SKM-1 (cell line): Measurements from ENCODE around the gene TACC3.

Experiments
- DNase-seq: peaks from one replicate; lab custom pipeline; 2025; ENCODE audit not compliant: unreplicated experiment; lab: John Stamatoyannopoulos, UW

Gene TACC3

DNA sequence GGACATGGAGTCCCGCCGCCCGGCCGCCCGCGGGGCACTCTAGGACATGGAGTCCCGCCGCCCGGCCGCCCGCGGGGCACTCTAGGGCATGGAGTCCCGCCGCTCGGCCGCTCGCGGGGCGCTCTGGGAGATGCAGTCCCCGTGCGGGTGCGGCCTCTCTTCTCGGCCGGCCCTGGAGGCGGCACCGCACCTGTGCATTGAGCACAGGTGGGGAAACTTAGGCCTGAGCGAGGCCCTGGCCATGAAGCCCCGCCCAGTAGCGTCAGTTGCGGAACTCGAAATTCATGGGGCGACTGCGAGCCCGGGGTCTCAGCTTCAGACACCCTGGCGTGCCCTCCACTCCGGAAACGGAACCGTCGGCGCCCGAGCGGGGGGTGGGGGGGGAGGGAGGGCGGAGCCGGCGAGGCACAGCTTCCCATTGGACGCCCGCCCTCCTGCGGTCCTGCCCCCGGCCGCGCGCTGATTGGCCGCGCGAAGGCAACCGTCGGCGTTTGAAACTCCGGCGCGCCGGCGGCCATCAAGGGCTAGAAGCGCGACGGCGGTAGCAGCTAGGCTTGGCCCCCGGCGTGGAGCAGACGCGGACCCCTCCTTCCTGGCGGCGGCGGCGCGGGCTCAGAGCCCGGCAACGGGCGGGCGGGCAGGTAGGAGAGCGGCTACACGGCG is at the start of gene TACC3, which contains the start of gene TMEM129:
TSS of gene TACC3 (plus strand) at position 519 of the 663 bp plus-strand sequence. CDS start 1,901 bp downstream, outside the sequence.
TSS of gene TMEM129 (minus strand) at position 321 of the 663 bp plus-strand sequence. CDS start 486 bp downstream, outside the sequence.
- peak; percentile 94 for DNase-seq

DNA sequence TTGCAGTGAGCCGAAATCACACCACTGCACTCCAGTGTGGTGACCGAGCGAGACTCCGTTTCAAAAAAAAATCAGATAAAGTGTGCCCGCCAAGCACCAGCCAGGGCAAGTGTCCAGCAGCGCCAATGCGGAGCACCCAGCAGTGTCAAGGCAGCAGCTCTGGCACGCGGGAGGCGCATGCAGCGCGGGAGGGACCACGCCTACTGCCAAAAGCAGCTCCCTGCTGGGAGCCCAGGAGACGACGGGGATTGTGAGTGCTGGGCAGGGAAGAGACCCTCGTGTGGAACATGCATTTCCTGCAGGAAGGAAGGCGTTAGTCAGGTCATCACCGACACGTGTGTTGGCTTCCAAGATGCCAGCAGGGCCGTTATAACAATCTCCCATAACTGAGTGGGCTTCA is 47.6 kb upstream of the TACC3 start:
- no peak for DNase-seq

DNA sequence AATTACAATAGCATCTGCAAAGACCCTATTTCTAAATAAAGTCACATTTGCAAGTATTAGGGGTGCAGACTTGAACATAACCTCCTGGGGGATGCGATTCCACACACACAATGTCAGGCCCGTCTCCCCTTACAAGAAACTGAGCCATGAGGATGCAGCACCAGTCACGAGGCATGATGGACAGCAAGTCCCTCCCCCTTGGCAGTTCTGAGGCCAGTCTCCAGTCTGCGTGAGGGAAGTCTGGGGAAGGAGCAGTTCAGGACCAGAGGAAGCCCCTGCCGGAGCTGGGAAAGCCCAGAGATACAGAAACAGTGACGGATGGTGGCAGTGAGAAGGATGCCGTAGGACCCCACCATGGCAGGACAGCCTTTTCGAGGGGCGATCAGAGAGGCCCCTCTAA is 46.6 kb upstream of the TACC3 start:
- DNase-seq = no peak

DNA sequence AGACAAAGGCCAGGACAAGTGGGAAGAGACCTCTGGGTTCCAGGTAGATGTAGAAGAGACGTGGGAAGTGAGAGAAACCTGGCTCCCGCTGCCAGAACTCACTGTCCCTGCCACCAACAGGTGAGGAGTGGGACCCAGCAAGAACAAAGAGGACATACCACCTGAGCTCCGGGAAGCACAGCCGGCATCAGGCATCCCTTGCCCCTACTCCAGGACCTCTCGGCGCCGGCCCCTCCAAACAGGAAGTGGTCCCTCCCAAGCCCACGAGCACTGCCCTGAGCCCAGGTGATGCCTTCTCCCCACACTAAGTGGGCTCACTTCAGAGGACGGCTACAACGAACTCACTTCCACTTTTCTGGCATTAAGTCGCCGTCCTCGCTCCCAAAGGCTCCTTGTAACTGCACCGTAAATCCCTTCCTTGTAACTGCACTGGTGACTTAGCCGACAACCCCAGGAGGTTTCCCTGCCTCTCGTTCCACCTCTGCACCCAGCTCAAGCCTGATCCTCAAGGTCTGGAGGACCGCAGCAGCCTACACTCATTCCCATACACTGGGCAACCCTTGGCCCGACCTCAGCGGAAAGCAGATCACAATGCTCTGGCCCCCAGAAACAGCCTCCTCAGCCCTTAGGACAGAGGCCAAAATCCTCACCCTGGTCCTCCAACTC is 46.1 kb upstream of the TACC3 start:
- DNase-seq = no peak

DNA sequence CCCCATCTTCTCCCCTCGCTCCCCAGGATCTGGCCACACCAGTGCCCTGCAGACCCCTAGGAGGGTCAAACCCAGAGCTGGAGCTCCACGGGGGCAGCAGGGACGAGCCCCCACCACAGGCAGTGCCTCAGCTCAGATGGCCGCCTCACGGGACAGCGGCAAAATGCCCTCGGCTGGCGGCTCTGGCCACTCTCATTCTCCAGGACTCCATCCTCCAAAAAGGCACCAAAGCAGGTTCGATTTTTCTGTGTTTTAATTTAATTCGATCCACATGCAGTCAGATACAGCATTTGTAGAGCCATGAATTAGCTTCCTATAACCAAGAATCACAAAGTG is 45.6 kb upstream of the TACC3 start:
- DNase-seq = no peak

DNA sequence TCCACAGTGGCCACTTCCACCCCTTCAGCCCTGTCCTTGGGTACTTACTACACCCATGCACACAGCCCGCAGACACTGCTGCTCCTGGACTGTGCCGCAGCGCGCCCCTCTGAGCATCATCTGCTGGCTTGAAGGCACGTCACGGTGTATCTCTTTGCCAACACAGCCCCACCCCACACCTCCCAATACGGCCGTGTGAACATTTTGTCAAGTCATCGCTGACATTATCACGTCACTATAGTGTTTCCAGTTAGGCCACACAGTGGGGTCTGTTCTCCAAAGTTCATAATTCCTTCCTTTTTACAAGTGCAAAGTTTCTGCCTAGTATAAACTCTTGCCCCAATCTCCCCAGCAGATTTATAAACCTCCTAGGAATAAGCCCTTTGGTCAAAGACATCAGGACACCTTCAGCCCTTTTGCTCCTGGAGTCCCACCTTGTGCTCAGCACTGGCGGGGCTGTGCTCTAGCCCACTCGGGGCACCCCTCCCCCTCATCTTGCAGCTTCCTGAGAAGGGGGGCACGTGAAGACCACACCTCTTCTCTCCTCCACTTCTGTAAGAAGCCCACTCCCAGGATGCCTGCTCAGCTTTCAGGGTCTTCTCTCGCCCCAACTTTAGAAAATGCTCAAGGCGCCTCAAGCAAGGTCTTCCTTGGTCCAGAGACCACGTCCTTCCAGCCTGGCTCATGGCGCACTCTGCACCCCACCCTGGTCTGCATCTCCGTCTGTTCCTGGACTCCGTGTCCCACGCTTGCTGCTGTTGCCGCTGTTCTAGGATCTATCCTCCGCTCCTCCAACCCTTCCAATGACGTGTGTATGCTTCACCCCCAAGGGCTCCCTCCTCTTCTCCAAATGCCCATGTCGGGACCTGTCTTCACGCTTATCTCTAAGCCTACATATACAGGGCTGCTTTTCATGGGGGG is 44.5 kb upstream of the TACC3 start:
- no peak for DNase-seq

DNA sequence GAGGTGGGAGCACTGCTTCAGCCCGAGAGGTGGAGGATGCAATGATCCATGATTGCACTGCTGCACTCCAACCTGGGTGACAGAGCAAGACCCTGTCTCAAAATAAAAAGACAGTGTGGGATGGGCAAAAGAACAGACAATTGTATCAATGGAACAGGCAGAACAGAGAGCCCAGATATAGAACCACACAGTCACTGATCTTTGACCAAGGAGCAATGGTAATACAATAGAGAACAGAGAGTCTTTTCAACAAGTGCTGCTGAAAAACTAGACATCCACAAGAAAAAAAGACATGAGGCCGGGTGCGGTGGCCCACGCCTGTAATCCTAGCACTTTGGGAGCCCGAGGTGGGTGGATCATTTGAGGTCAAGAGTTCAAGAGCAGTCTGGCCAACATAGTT is 43.1 kb upstream of the TACC3 start:
- no peak for DNase-seq

DNA sequence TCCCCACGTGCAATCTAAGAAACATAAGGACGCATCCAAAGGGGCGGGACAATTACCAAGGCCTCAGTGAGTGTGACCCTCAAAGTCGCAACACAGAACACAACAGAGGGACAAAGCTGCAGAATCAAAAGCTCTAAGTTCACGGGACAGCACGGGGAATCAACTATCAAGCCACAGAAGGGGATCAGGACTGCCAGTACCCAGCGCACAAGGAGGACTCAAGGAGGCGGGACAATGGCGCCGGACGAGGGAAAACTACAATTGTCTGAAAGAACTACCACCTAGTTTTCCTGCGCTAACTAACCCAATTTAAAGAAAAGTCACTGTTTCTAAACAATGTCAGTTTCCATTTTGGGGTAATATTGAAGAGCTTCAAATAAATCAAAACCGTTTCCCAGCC is 38.5 kb upstream of the TACC3 start:
- DNase-seq = no peak

DNA sequence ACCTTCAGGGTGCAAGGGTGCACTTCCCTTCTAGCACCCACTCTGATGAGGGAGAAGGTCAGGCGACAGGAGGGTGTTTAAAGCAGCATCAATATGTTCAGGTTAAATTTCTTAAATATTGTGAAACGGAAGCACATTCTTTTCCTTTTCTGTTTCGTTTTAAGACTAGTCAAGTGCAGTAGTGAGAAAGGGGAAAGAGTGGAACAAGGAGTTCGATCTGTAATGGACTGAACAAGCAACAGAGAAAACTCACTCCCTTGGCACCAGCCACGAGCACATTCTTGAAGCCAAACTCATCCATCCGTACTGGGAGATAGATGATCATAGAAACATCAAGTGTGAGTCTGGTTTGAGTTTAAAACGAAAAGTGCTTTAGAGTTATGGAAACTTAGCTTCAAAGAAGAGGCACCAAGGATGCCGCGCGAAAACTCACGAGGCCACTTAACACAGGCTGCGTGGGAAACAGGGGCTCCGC is 38.0 kb upstream of the TACC3 start:
- DNase-seq = no peak

DNA sequence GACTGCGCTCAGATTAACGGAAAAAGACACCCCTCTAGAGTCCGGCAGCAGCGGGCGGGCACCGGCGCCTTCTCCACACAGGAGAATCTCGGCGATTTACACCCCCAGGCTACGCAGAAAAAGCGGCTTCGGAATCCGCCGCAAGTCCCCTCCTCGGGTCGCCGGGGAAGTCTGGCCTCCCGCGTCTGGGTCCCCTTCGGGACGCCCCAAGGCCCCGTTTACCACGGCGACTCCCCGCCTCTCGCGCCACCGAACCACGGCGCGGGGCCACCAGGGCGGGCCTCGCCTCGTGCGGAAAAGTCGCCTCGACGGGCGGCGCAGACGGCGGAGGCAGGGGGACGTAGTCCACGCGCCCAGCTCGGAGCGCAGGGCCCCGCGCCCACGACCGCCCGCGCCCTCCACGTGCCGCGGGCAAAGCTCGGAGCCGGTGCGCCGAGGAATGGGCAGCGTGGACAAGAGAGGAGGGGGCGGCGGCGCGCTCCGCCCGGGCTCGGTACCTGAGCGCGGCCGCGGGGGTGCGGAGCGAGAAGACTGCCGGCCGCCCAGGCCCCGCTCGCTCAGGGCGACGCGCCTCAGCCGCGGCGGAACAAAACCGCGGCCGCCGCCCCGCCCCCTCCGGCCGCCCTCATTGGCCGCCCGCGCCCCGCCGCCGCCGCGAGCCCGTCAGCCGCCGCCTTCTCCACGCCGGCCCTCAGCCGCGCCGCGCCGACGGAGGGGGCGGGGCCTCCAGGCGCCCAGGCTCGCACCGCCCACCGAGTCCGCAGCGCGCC is 37.4 kb upstream of the TACC3 start, which contains the start of gene FAM53A:
TSS of gene FAM53A (minus strand) at position 578 of the 770 bp plus-strand sequence. CDS start 15,572 bp downstream, outside the sequence.
- peak; percentile 89 for DNase-seq

DNA sequence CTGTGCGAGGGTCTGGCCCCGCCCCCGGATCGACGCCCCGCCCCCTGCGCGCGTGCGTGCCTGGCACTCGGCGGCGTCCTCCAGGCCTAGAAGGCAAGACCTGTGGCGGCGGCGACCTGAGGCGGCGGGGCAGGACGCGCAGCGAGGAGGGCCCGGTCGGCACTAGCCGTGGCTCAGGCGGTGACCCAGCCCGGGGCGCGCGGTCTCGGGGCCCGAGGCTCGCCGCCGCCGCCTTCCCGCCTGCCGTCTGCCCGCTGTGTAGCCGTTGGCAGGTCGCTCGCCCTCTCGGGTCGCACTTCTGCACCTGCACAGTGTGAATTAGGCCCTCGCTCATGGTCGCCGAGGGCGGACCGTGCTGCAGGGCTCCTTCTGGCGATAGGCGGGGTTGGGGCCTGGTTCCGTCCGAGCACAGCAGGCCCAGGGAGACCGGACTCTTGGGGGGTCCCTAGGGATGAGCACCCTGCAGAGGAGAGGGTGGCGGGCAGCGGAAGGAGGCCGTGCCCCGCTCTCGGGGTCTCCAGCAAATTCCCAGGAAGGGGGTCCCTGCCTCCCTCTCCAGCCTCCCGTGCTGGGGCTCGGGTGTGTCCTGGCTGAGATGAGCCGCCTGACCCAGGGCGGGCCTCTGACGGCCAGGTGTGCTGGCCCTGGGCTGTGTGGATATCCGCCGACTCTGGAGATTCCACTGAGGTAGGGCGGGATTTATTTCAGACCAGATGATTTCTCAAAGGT is 36.7 kb upstream of the TACC3 start:
- DNase-seq = no peak

DNA sequence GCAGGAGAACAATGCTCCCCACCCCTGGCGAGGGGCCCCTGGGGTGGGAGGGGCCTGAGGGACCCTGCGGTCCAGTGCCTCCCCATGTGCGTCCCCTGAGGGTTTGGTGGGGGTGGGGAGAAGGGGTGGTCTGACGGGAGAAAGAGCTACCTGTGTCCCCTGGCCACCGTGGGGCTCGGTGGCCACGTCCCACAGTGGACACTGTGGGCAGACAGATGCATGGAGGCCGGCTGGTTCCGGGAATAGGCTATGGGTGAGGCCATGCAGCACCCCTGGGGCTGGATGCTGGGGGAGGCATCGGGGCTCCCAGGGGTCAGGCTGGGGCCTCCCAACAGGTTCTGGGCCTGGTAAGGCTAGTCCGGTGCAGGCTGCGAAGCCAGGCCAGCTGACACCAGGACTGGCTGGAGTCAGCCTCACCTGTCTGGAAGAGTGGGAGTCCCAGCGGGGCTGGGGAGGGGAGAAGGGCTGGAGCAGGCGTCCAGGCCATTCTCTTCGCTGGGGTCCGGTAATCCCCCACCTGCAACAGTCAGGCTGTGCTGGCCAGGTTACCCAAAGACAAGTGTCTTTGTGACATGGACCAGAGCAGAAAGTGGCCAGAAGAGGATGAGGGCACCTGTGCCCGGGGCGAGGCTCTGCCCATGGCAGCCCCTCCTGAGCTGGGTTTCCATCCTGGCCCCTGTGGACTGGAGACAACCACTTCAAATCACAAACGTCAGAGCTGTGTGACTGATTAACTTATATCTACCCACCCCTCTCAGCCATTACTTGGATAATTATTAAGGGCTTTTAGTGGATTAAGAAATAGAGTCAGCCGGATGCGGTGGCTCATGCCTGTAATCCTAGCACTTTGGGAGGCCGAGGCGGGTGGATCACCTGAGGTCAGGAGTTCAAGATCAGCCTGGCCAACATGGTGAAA is 35.8 kb upstream of the TACC3 start:
- DNase-seq = no peak

DNA sequence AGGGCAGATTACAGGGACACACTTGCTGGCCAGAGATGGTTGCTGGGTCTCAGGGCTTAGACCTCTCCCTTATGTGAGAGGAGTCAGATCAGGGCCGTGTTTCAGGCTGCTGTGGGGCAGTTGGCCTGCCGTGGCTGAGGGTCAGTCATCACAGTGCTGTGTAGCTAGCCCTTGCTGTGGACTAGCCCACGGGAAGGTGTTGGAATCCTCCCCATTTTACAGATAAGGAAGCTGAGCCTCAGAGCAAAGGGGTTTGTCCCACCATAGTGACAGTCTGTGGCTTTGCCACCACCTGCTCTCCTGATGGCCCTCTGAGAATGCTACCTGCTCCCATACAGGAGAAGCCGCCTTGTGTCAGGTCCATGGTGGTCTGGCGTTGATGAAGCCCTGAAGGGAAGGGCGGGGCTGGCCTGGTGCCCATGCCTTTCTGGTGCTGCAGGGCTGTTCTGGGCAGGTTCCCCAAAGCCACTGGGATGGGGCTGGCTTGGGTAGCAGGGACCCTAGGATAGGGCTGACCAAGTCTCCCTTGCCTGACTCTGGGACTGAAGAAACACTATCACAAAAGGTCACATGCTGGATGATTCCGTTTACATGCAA is 34.8 kb upstream of the TACC3 start:
- DNase-seq = no peak

DNA sequence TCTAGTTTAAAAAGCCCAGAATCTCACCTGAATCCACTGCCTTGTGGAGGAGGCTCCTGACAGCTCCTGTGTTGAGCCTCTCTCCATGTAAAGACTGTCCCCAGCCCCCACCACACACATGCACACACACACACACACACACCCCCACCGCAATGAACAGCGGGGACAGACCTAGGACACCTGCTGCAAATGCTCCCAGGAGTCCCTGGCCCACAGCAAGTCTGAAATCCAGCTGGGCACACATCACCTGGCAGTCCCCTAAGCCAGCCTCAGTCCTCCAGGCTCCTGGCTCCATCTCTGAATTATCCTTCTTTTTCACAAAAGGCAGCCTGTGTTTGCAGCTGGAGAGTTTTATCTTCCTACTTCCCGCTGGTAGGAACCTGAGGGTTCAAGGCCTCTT is 30.6 kb upstream of the TACC3 start:
- DNase-seq = no peak

DNA sequence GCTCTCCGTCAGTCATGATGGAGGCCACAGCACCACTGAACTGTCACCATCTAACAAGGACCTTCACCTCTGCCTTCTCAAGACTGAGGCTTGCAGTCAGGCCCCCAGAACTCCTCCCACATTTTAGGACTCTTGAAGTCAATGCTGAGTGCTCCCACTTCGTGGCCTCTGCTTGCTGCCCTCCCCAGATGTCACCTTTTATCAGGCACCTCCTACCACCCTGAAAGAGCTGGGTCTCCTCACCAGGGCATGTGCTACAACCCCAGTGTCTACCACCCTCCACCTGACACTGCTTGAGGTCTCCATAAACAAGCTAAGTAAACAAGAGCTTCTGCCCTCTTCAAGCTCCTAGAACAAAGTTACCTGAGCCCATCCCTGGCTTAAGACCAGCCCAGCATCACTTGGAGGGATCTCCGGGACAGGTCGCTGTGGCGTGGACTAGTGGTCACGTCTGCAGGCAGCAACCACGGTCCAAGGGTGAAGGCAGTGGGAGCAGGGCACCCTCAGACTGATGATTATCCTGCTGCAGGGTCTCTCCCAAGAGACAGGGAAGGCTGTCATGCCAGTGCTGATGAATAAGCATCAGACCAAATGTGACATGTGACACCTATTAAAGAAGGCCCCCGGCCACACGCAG is 29.5 kb upstream of the TACC3 start:
- DNase-seq = no peak

DNA sequence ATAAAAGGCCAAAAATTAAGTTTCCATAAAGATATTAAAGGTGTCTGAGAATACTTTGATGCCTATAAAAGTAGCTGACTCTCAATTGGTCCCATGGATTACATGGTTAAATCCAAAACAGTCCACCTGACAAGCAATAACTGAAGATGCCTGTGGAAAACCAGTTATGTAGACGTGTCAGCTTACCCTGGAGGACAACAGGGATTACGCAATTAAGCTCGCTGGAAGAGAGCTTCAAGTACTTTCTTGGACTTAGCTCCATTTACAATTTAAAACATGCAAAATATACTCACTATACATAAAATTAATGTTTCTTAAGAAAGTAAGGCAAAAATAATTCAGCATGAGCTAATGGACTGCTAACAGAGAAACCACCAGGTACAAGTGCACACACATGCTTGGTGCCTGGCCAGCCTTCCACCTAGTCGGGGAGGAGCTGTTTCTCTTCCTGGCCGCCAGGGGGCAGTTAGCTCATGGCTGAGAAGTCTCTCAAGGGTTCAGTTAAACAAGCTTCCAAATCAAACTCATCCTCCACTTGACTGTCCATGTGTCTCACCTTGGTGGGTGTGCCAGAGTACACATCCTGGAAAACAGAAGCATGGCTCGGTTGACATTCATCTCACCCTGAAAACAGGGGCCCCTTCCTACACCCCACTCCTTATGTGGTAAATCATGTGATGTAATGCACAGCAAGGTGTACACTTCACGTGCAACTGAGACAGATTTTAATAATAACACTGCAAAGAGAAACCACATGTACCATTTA is 28.0 kb upstream of the TACC3 start:
- peak; percentile 80 for DNase-seq

DNA sequence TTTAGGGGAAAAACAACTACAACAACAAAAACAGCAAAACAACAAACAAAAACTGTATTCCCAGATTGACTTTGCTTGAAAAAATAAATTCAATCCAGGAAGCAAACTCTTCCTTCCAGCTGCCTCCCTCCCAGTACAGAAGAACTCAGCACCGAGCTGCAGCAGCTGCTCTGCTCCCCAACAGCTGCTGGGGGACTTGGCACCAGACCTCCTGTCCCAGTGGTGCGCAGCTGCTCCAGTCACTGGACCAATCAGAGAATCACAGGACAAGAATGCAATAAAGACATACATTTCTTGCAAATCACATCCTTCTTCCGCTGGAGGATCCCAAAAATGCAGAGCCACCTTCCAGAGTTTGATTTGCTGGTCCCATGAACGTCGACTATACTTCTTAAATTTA is 25.4 kb upstream of the TACC3 start:
- no peak for DNase-seq
